ENCODE measurements around the gene RHOV.

GRCh38 chr15:40830884-40831283, 43.1 kb downstream of the RHOV start:
- no peak for TF ChIP-seq CTCF (IDR thresholded peaks at IDR 0.05)
- TF ChIP-seq POLR2A (IDR thresholded peaks at IDR 0.05) = no peak

All from stomach (tissue), 4 donors.